ENCODE results near the gene INHBE. TPM values are rescaled to one million over a fixed set of nuclear protein-coding genes. Genes with fewer than 3 reads are reported as not detected.
"Not testable (repeated sequence)": the region's sequence is repeated elsewhere in the genome, so short reads cannot be mapped to it uniquely, and the experiment has no call there.

The INHBE gene
- total RNA-seq, 1 donor from 2014 or later: not detected

- ATAC-seq (no peak), DNase-seq (ENCODE audit: low spot score) (no peak)
- intact Hi-C loops (cut with DNase I): no loop called here
Measured at GRCh38 chr12:57438400-57438799, 16.7 kb upstream of the INHBE start.

- DNase-seq (ENCODE audit: low spot score) (no peak), ATAC-seq (no peak)
- intact Hi-C loops (cut with DNase I): no loop called here
Measured at GRCh38 chr12:57439762-57440266, 15.3 kb upstream of the INHBE start.

- DNase-seq (ENCODE audit: low spot score); intact Hi-C loops (cut with DNase I): not testable (repeated sequence)
Measured at GRCh38 chr12:57441393-57441792, 13.7 kb upstream of the INHBE start.

GRCh38 chr12:57441846-57442427 is 13.2 kb upstream of the INHBE start:
- intact Hi-C loops (cut with DNase I): no loop called here
- DNase-seq (ENCODE audit: low spot score): no peak
- no peak for ATAC-seq

More at GRCh38 chr12:57441393-57441792, 13.7 kb upstream of the INHBE start:
- ATAC-seq: not testable (repeated sequence)

GRCh38 chr12:57444337-57444736 is 10.8 kb upstream of the INHBE start:
- intact Hi-C loops (cut with DNase I); ATAC-seq; DNase-seq (ENCODE audit: low spot score): not testable (repeated sequence)

GRCh38 chr12:57444744-57445143 is 10.4 kb upstream of the INHBE start:
- no peak for ATAC-seq
- intact Hi-C loops (cut with DNase I): no loop called here
- no peak for DNase-seq (ENCODE audit: low spot score)

- intact Hi-C loops (cut with DNase I): no loop called here
Measured at GRCh38 chr12:57446292-57446960, 8.7 kb upstream of the INHBE start.

GRCh38 chr12:57448669-57449068 is 6.4 kb upstream of the INHBE start:
- no peak for DNase-seq (ENCODE audit: low spot score)
- no peak for ATAC-seq
- intact Hi-C loops (cut with DNase I): no loop called here

More at GRCh38 chr12:57446292-57446960, 8.7 kb upstream of the INHBE start:
- no peak for ATAC-seq
- DNase-seq (ENCODE audit: low spot score): no peak

- DNase-seq (ENCODE audit: low spot score): no peak
- intact Hi-C loops (cut with DNase I): no loop called here
Measured at GRCh38 chr12:57449375-57449774, 5.7 kb upstream of the INHBE start.

GRCh38 chr12:57450057-57450456 is 5.0 kb upstream of the INHBE start:
- intact Hi-C loops (cut with DNase I): loop anchor here (5.0 kb wide), 2 partner anchors 143 to 188 kb away; no protein-coding TSS in a partner anchor
- no peak for ATAC-seq
- DNase-seq (ENCODE audit: low spot score): no peak

More at GRCh38 chr12:57449375-57449774, 5.7 kb upstream of the INHBE start:
- no peak for ATAC-seq

- DNase-seq (ENCODE audit: low spot score): no peak
- intact Hi-C loops (cut with DNase I): loop anchor here (5.0 kb wide), 2 partner anchors 144 to 189 kb away; no protein-coding TSS in a partner anchor
- ATAC-seq: no peak
Measured at GRCh38 chr12:57451233-57451778, 3.8 kb upstream of the INHBE start.

GRCh38 chr12:57452181-57452936 is 2.7 kb upstream of the INHBE start:
- intact Hi-C loops (cut with DNase I): loop anchor here (5.0 kb wide), 2 partner anchors 145 to 190 kb away; no protein-coding TSS in a partner anchor
- no peak for ATAC-seq
- DNase-seq (ENCODE audit: low spot score): no peak

- peak; percentile 90 for DNase-seq (ENCODE audit: low spot score)
- ATAC-seq: peak; percentile 78
- intact Hi-C loops (cut with DNase I): loop anchor here (5.0 kb wide), 2 partner anchors 146 to 191 kb away; no protein-coding TSS in a partner anchor
Measured at GRCh38 chr12:57452937-57453509, 2.1 kb upstream of the INHBE start.

- intact Hi-C loops (cut with DNase I): loop anchor here (5.0 kb wide), 2 partner anchors 147 to 192 kb away; no protein-coding TSS in a partner anchor
- no peak for ATAC-seq
- DNase-seq (ENCODE audit: low spot score): no peak
Measured at GRCh38 chr12:57454213-57454565, 918 bp upstream of the INHBE start.

- no peak for ATAC-seq
- intact Hi-C loops (cut with DNase I): no loop called here
- DNase-seq (ENCODE audit: low spot score): no peak
Measured at GRCh38 chr12:57455374-57456144, 452 bp downstream of the INHBE start.

- no peak for DNase-seq (ENCODE audit: low spot score)
- no peak for ATAC-seq
- intact Hi-C loops (cut with DNase I): no loop called here
Measured at GRCh38 chr12:57456145-57456700, 1.1 kb downstream of the INHBE start.

- intact Hi-C loops (cut with DNase I): no loop called here
- DNase-seq (ENCODE audit: low spot score) (no peak), ATAC-seq (no peak)
Measured at GRCh38 chr12:57456737-57457490, 1.8 kb downstream of the INHBE start.

Measured in sciatic nerve (tissue), 2 donors.